WTC11 (cell line): Measurements from ENCODE around the gene LGR4. TPM values are rescaled to one million over a fixed set of nuclear protein-coding genes. Genes with fewer than 3 reads are reported as not detected.

Source experiments
- ATAC-seq: fragments of 200-7000 bp; cut with Tn5 transposase; 2 replicates; pipeline ENCODE4 v1.10.0; 2021; ENCODE audit warnings: mild to moderate bottlenecking, moderate library complexity
- CTCF ChIA-PET: fragments of 300-600 bp; sonication (Branson Sonifier 250); formaldehyde crosslinking; loops from one replicate; lab custom pipeline; 2021; ENCODE audit warnings: antibody characterized with exemption; lab: Charles Lee
- POLR2A ChIA-PET: fragments of 350-600 bp; sonication (Branson Sonifier 250); formaldehyde crosslinking; loops from one replicate; lab custom pipeline; 2021; ENCODE audit warnings: antibody characterized with exemption; lab: Charles Lee
- DNase-seq: peaks from one replicate; pipeline ENCODE4 v3.0.0; 2021; ENCODE audit warnings: low spot score
- H3K27ac Mint-ChIP-seq: 2 replicates; pipeline ENCODE4 v1.8.0; 2021; ENCODE audit warnings: mixed read lengths
- H3K27me3 Mint-ChIP-seq: 2 replicates; pipeline ENCODE4 v1.8.0; 2021; ENCODE audit warnings: low read depth, mild to moderate bottlenecking, moderate library complexity, mixed read lengths
- H3K36me3 Mint-ChIP-seq: 2 replicates; pipeline ENCODE4 v1.8.0; 2021; ENCODE audit warnings: mixed read lengths
- H3K4me1 Mint-ChIP-seq: 2 replicates; pipeline ENCODE4 v1.8.0; 2022; ENCODE audit warnings: mixed read lengths
- H3K4me3 Mint-ChIP-seq: 2 replicates; pipeline ENCODE4 v1.8.0; 2021; ENCODE audit warnings: mild to moderate bottlenecking, moderate library complexity, mixed read lengths
- H3K9me3 Mint-ChIP-seq: 2 replicates; pipeline ENCODE4 v1.8.0; 2021; ENCODE audit warnings: mixed read lengths
- ATF3 ChIP-seq: sonication (generic); formaldehyde crosslinking; conservative IDR thresholded peaks from 2 replicates; pipeline ENCODE4 v1.8.1; 2022; ENCODE audit warnings: mild to moderate bottlenecking, missing genetic modification reagents
- CREB1 ChIP-seq: sonication (generic); formaldehyde crosslinking; IDR thresholded peaks from 2 replicates; pipeline ENCODE4 v1.8.0; 2023; ENCODE audit warnings: mild to moderate bottlenecking, missing genetic modification reagents
- ELF4 ChIP-seq: sonication (generic); formaldehyde crosslinking; IDR thresholded peaks from 2 replicates; pipeline ENCODE4 v1.8.1; 2022; ENCODE audit warnings: low read depth, mild to moderate bottlenecking, moderate library complexity, missing genetic modification reagents
- ERG ChIP-seq: fragments of 250-450 bp; sonication (Bioruptor Pico); IDR thresholded peaks from 2 replicates; pipeline ENCODE4 v1.8.0; 2021; ENCODE audit warnings: mild to moderate bottlenecking
- FOXP4 ChIP-seq: sonication (generic); formaldehyde crosslinking; IDR thresholded peaks from 2 replicates; pipeline ENCODE4 v1.8.0; 2022; ENCODE audit warnings: mild to moderate bottlenecking, missing genetic modification reagents
- JAZF1 ChIP-seq: fragments of 250-450 bp; sonication (Bioruptor Pico); IDR thresholded peaks from 2 replicates; pipeline ENCODE4 v1.9.0; 2021; ENCODE audit warnings: moderate library complexity, mild to moderate bottlenecking, inconsistent platforms
- MXD4 ChIP-seq: fragments of 250-450 bp; sonication (Bioruptor Pico); IDR thresholded peaks from 2 replicates; pipeline ENCODE4 v1.8.0; 2021; ENCODE audit warnings: mild to moderate bottlenecking, moderate library complexity, borderline replicate concordance
- MYBL2 ChIP-seq: sonication (generic); formaldehyde crosslinking; IDR thresholded peaks from 2 replicates; pipeline ENCODE4 v1.8.1; 2023; ENCODE audit warnings: mild to moderate bottlenecking, moderate library complexity, missing genetic modification reagents
- NFE2L1 ChIP-seq: sonication (generic); formaldehyde crosslinking; IDR thresholded peaks from 2 replicates; pipeline ENCODE4 v1.8.1; 2023; ENCODE audit warnings: missing genetic modification reagents
- PREB ChIP-seq: sonication (generic); formaldehyde crosslinking; IDR thresholded peaks from 2 replicates; pipeline ENCODE4 v1.8.1; 2022; ENCODE audit warnings: mild to moderate bottlenecking, missing genetic modification reagents, moderate library complexity, borderline replicate concordance
- RORB ChIP-seq: fragments of 250-450 bp; sonication (Bioruptor Pico); IDR thresholded peaks from 2 replicates; pipeline ENCODE4 v1.9.0; 2021; ENCODE audit warnings: mild to moderate bottlenecking
- ZBTB21 ChIP-seq: sonication (generic); formaldehyde crosslinking; IDR thresholded peaks from 2 replicates; pipeline ENCODE4 v1.8.1; 2023; ENCODE audit warnings: mild to moderate bottlenecking, missing genetic modification reagents, borderline replicate concordance
- ZBTB43 ChIP-seq: sonication (generic); formaldehyde crosslinking; IDR thresholded peaks from 2 replicates; pipeline ENCODE4 v1.8.1; 2023; ENCODE audit warnings: mild to moderate bottlenecking, missing genetic modification reagents
- ZMAT4 ChIP-seq: fragments of 250-450 bp; sonication (Bioruptor Pico); IDR thresholded peaks from 2 replicates; pipeline ENCODE4 v1.9.0; 2021; ENCODE audit warnings: mild to moderate bottlenecking
- ZNF121 ChIP-seq: sonication (generic); formaldehyde crosslinking; IDR thresholded peaks from 2 replicates; pipeline ENCODE4 v1.8.0; 2023; ENCODE audit warnings: missing genetic modification reagents
- ZNF138 ChIP-seq: sonication (generic); formaldehyde crosslinking; conservative IDR thresholded peaks from 2 replicates; pipeline ENCODE4 v1.8.1; 2022; ENCODE audit warnings: mild to moderate bottlenecking, moderate library complexity, missing genetic modification reagents
- ZNF317 ChIP-seq: sonication (generic); formaldehyde crosslinking; IDR thresholded peaks from 2 replicates; pipeline ENCODE4 v1.8.1; 2023; ENCODE audit warnings: low read depth, mild to moderate bottlenecking, moderate library complexity, missing genetic modification reagents, borderline replicate concordance
- ZNF396 ChIP-seq: fragments of 250-450 bp; sonication (Bioruptor Pico); IDR thresholded peaks from 2 replicates; pipeline ENCODE4 v1.8.0; 2021; ENCODE audit warnings: mild to moderate bottlenecking, moderate library complexity, borderline replicate concordance
- ZNF416 ChIP-seq: fragments of 250-450 bp; sonication (Bioruptor Pico); IDR thresholded peaks from 2 replicates; pipeline ENCODE4 v1.9.0; 2021; ENCODE audit warnings: mild to moderate bottlenecking, inconsistent platforms
- ZNF512 ChIP-seq: sonication (generic); formaldehyde crosslinking; IDR thresholded peaks from 2 replicates; pipeline ENCODE4 v1.8.1; 2022; ENCODE audit warnings: missing genetic modification reagents, borderline replicate concordance
- total RNA-seq: library from RNA; stranded (reverse); gene quantifications from 3 replicates; pipeline ENCODE4 v1.2.3, GENCODE V29; 2021

Gene LGR4
- total RNA-seq, 1 experiment from 2014 or later, result 53.8 TPM

- Mint-ChIP-seq H3K4me1 (peaks cover 23% of the 10 kb centered on the region), H3K9me3 (no peaks in the 10 kb centered on the region), H3K4me3 (no peak overlapping the region; the same call in 1 of the 2 replicates), H3K36me3 (peaks cover 16% of the 10 kb centered on the region), H3K27ac (no peak overlapping the region), H3K27me3 (no peaks in the 10 kb centered on the region; the same call in 1 of the 2 replicates)
- POLR2A ChIA-PET, result no interaction called here
- CTCF ChIA-PET, result no interaction called here
- ATAC-seq (no peak), DNase-seq (no peak)
- TF ChIP-seq ZNF121 (no peak), ZNF317 (CRISPR knock-in tag) (no peak), ATF3 (CRISPR knock-in tag) (no peak), MYBL2 (CRISPR knock-in tag) (no peak), ELF4 (CRISPR knock-in tag) (no peak), CREB1 (CRISPR knock-in tag) (no peak), ZNF396 (CRISPR knock-in tag) (no peak), ZNF138 (CRISPR knock-in tag) (no peak), ZMAT4 (CRISPR knock-in tag) (no peak), ERG (CRISPR knock-in tag) (no peak), ZBTB21 (CRISPR knock-in tag) (no peak), PREB (CRISPR knock-in tag) (no peak), ZBTB43 (CRISPR knock-in tag) (no peak), ZNF416 (CRISPR knock-in tag) (no peak), FOXP4 (CRISPR knock-in tag) (no peak), RORB (no peak), NFE2L1 (CRISPR knock-in tag) (no peak), MXD4 (no peak), JAZF1 (CRISPR knock-in tag) (no peak), ZNF512 (no peak)
These were observed 31.6 kb upstream of the LGR4 start for GRCh38 chr11:27504205-27504604.
